Adipocyte (in vitro differentiated cells): ENCODE results near the gene LRTM1.

Source experiments
- DNase-seq: peaks from one replicate; pipeline ENCODE4 v3.0.0-alpha.2; 2015; ENCODE audit warnings: low read depth
- H3K27me3 ChIP-seq: replicated peaks from 2 replicates; pipeline ENCODE4 v1.7.0; 2013; ENCODE audit warnings: mild to moderate bottlenecking, low read length, moderate library complexity; ENCODE audit not compliant: control insufficient read depth, insufficient read depth
- H3K36me3 ChIP-seq: 2 replicates; pipeline ENCODE4 v1.7.0; 2013; ENCODE audit warnings: low read length, mild to moderate bottlenecking, moderate library complexity; ENCODE audit not compliant: control insufficient read depth, insufficient read depth, severe bottlenecking
- H3K4me1 ChIP-seq: 2 replicates; pipeline ENCODE4 v1.7.0; 2013; ENCODE audit warnings: mild to moderate bottlenecking, low read length, moderate library complexity; ENCODE audit not compliant: control insufficient read depth, insufficient read depth
- H3K4me3 ChIP-seq: 2 replicates; pipeline ENCODE4 v1.7.0; 2013; ENCODE audit warnings: mild to moderate bottlenecking, low read length, moderate library complexity
- H3K9ac ChIP-seq: 2 replicates; pipeline ENCODE4 v1.7.0; 2013; ENCODE audit warnings: mild to moderate bottlenecking, low read length, moderate library complexity
- H3K9me3 ChIP-seq: 2 replicates; pipeline ENCODE4 v1.7.0; 2013; ENCODE audit warnings: mild to moderate bottlenecking, low read length, moderate library complexity; ENCODE audit not compliant: control insufficient read depth

LRTM1 gene

DNA sequence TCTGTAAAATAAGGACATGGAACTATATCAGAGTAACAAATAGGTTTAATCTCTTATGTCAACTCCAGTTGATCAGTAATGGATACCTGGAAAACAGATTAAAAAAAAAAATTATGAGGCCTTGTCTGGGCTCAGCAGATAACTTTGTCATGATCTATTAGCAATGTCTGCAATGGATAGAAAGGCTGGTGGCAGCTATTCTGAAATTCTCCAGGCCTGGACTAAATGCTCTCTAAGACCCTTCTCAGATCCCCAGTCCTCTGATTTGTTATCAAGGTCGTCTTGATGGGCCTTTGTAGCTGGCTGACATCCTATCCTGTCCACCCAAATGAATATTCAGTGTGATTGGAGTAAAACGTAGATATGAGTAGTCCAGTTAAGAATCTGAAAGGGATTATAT is 13.7 kb downstream of the LRTM1 start:
- Histone ChIP-seq H3K36me3 (no peaks in the 10 kb centered on the region), H3K9me3 (peaks cover 7% of the 10 kb centered on the region), H3K27me3 (no peaks in the 10 kb centered on the region), H3K4me1 (peaks cover 6% of the 10 kb centered on the region), H3K4me3 (no peak overlapping the region), H3K9ac (no peak overlapping the region)
- DNase-seq = no peak

DNA sequence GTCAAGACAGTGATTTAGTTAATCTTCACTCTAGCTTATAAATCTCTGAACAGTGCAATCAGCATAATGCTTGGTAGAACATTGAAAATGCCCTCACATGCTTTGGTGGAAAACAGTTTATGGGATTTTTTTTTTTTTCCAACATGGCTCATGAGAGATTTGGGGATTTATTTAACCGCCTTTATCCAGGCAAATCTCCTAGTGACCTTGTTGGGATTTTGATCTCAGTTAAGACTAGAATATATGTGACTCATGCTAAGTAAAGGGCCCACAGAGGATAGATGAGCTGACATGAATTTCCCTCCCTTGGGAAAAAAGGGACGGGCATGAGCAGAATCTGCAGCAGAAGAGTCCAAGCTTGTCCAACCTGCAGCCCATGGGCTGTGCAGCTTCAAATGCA is 18.7 kb downstream of the LRTM1 start:
- Histone ChIP-seq H3K4me3 (no peak overlapping the region), H3K9ac (no peak overlapping the region), H3K27me3 (no peaks in the 10 kb centered on the region), H3K4me1 (peaks cover 9% of the 10 kb centered on the region), H3K9me3 (peaks cover 7% of the 10 kb centered on the region), H3K36me3 (no peaks in the 10 kb centered on the region)
- DNase-seq = no peak

DNA sequence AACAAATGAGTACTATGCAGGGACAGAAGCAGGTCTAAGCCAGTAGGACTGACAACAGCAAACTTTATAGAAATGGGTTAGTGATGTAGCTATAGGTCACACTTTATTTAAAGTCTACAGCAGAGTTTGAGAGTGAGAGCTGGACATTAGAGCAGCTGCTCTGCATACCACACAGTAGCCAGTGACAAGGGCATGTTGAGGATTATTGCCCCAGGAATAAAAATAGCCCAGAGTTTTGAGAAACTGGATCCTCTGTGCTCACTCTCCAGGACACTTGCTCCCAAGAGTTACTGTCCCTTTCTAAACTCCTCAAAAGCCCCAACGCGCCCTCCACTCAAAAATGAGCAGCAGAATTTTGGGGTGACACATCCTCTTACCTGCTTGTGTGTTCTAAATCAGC is 21.1 kb downstream of the LRTM1 start:
- Histone ChIP-seq H3K9me3 (peaks cover 4% of the 10 kb centered on the region), H3K27me3 (no peaks in the 10 kb centered on the region), H3K9ac (no peak overlapping the region), H3K4me1 (peaks cover 9% of the 10 kb centered on the region), H3K4me3 (no peak overlapping the region), H3K36me3 (no peaks in the 10 kb centered on the region)
- DNase-seq = no peak

DNA sequence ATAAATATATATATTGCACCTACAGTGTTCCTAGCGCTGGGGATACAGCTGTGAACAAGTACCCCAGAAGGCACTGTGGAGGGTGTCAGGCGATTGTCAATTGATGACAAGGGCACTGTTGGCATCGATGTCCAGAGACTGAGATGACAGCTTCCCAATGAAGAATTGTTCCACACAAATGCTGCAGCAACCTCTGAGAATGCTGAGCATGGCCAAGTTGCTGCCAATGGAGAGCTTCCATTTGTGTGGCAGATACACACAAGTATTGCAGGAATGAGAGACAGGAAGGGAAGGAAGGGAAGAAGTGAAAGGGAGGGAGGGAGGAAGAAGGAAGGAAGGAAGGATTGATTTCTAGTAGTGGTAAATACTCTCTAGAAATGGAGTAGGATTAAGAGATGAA is 21.9 kb downstream of the LRTM1 start:
- Histone ChIP-seq H3K4me3 (no peak overlapping the region), H3K9ac (no peak overlapping the region), H3K4me1 (peaks cover 16% of the 10 kb centered on the region), H3K27me3 (no peaks in the 10 kb centered on the region), H3K9me3 (no peaks in the 10 kb centered on the region), H3K36me3 (no peaks in the 10 kb centered on the region)
- DNase-seq = no peak

DNA sequence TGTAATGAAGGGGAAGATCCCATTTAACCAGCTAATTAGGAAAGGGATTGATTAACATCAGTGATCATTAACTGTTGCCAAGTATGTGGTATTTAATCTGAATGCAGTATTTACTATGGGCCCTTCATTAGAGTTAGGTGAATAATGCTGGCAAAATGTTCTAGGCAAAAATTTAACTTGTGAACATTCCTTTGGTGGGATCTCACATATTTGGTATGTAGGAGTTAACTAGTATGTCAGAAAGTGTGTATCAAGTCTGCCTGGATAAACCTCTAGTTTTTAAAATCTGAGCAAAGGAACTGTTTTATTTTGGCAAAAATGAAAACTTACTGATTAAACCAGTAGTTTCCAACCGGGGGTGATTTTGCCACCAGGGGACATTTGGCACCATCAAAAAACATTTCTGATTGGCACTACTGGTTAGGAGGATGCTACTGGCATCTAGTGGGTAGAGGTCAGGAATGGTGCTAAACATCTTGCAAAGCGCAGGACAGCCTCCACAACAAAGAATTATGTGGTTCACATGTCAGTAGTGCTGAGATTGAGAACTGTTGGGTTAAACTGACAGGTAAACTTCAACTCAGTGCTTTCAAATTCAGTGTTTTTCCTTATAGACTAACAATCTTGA is 22.5 kb downstream of the LRTM1 start:
- Histone ChIP-seq H3K27me3 (no peaks in the 10 kb centered on the region), H3K9me3 (no peaks in the 10 kb centered on the region), H3K36me3 (no peaks in the 10 kb centered on the region), H3K9ac (no peak overlapping the region), H3K4me1 (peaks cover 19% of the 10 kb centered on the region), H3K4me3 (no peak overlapping the region)
- DNase-seq = peak; percentile 51

DNA sequence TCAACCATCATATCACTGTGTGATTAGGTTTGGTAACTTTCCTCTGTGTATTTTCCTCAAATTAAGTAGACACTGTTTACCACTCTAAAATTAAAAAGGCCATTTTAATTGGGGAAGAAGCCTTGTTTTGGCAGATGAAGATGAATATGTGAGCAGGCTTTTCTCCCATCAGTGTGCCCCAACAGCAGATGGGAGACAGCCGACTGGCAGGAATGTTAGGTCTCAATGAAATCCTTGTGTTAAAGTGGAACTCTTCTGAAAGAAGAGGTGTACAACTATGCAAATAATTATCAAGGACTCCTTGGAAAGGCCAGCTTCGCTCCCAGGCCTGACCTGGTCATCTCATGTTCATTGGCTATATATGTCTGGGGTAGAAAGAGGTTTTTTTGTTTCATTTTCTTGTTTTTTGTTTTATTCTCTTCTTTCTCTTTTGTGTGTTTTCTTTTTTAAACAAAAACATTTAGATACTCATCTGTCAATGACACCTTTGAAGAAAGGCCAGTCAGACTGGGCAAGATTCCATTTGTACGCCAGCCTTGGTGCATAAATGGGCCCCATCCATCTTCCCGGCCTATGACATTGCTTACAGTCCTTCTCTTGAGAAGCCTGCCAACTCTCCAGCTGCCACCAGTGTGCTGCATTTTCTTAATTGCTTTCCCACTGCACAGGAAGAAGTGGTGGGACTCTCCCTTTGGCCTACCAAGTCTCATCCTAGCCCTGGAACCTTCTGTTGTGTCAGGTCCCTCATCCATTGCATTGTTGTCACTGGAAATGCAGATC is 25.8 kb downstream of the LRTM1 start:
- DNase-seq = no peak
- no peaks in the 10 kb centered on the region for H3K36me3 ChIP-seq
- no peak overlapping the region for H3K9ac ChIP-seq
- H3K4me1 ChIP-seq = peaks cover 27% of the 10 kb centered on the region
- no peaks in the 10 kb centered on the region for H3K27me3 ChIP-seq
- no peak overlapping the region for H3K4me3 ChIP-seq
- H3K9me3 ChIP-seq = no peaks in the 10 kb centered on the region

DNA sequence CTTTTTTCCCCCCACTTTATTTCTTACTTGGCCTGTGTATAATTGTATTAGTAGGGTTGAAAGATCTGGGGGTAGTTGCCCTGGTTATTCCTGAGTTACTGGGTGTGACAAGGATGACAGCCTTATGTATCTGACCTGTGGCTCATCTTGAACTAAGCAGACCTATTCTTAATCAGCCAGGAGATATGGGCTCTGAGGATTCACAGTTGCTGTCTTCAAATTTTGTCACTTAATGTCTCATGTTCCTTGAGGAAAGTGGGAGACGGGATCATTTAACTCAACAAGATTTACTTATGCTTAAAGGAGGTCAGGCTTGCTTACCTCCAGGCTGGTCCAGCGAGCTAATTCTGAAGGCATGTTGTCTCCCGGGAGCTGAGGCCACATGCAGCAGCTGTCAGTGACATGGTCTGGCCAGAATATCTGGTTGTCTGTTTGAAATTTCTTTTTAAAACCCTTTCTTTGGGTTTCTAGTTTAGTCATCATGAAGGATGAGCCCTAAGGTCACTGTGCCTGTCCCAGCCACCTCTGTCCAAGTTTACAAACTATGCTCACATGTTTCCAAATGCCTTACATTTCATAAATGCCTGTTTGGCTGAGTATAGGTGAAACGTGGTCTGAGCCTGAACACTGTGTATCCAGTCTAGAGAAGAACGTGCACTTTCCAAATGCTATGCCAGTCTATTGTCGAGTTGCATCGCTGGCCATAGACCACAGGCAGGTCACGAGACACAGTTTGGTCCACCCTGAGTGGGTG is 26.8 kb downstream of the LRTM1 start:
- Histone ChIP-seq H3K9me3 (no peaks in the 10 kb centered on the region), H3K9ac (no peak overlapping the region), H3K4me1 (peaks cover 32% of the 10 kb centered on the region), H3K36me3 (no peaks in the 10 kb centered on the region), H3K4me3 (no peak overlapping the region), H3K27me3 (no peaks in the 10 kb centered on the region)
- DNase-seq = peak; percentile 51

DNA sequence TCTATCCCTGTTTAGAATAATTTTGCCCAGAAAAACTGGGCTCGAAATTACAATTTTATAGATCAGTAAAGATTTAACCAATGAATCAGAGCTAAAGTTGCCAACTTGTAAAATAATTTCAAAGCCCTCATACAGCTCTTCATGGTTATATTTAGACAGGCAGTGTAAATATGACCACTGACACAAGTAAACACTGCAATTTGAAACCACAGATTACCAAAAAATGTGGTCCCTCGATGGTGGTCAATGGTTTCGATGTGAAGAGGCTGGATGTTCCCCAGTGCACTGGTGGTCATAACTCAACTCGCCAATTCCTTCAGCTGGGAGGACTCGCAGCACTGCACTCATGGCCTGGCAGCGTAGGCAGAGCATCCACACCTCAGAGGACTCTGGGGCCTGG is 28.6 kb downstream of the LRTM1 start:
- Histone ChIP-seq H3K4me3 (no peak overlapping the region), H3K36me3 (no peaks in the 10 kb centered on the region), H3K4me1 (peaks cover 23% of the 10 kb centered on the region), H3K27me3 (no peaks in the 10 kb centered on the region), H3K9ac (no peak overlapping the region), H3K9me3 (no peaks in the 10 kb centered on the region)
- no peak for DNase-seq

DNA sequence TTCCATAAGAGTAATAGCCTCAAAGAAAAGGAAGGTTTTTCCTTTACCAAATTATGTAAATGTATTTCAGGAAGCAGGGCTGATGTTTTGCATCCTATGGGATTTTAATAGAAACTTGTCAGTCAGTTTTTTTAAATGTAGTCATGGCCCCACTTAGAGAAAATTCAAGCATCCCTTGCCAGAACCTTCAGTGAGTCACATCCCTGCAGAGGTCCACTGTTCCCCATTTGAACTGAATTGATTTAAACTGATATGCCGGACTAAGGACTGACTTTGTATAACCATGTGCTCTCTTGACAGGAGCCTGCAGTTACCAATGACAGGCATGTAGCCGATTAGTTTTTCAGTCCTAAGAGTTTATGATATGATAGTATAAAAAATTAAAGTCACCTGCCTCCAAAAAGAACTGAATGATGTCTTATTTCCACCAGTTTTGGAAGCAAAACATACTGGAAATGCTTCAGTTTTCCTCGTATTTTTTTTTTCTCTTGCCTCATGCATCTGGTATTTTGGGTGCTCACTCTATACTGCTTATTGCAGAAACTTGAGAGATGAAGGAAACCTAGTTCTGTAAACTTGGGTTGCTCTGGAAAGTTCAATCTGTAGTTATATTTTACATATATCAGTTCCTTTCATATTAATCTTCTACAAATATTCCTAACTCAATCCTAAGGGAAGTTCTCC is 30.7 kb downstream of the LRTM1 start:
- H3K4me1 ChIP-seq = peaks cover 29% of the 10 kb centered on the region
- no peaks in the 10 kb centered on the region for H3K36me3 ChIP-seq
- no peaks in the 10 kb centered on the region for H3K27me3 ChIP-seq
- no peaks in the 10 kb centered on the region for H3K9me3 ChIP-seq
- DNase-seq = peak; percentile 74
- H3K9ac ChIP-seq = no peak overlapping the region
- peak overlapping the region; percentile 10 for H3K4me3 ChIP-seq

DNA sequence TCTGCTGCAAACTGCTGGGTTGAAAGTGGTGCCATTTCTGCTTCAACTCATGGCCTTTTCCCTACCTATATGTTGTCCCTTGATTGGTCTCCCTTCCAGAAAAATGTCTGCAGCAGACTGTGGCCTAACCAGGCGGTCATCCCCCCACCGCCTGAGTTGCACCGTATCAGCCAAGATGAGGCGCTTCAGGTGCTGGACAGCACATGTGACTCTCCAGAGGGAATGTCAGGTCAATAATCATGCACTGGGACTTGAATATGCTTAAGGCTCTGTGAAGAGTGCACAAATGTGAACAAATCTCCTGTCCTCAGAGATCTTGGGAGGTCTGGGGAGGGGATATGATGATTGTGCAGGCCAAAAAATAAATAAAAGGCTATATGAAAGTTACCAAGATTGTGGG is 32.2 kb downstream of the LRTM1 start:
- Histone ChIP-seq H3K9me3 (no peaks in the 10 kb centered on the region), H3K4me1 (peaks cover 35% of the 10 kb centered on the region), H3K9ac (no peak overlapping the region), H3K4me3 (no peak overlapping the region), H3K27me3 (no peaks in the 10 kb centered on the region), H3K36me3 (no peaks in the 10 kb centered on the region)
- no peak for DNase-seq

DNA sequence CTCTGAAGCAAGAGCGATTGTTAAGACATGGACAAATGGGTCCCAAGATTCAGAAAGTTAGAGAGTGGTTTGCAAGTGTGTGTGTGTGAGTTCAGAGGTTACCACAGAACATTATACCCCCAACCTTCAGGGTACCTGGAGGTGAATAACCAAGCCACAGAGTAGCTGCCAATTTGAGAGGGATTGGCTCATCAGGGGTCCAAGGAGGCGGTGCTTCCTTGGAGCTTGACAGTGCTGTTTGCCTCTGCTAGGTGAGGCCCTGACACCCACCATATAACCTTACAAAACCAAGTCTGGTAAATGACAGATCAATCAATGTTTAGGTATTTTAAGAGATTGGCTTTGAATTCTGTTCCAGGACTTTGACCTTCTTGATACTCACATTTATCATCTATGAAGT is 35.7 kb downstream of the LRTM1 start:
- H3K9me3 ChIP-seq = no peaks in the 10 kb centered on the region
- H3K36me3 ChIP-seq = no peaks in the 10 kb centered on the region
- H3K4me1 ChIP-seq = peaks cover 44% of the 10 kb centered on the region
- no peak for DNase-seq
- H3K9ac ChIP-seq = no peak overlapping the region
- H3K4me3 ChIP-seq = no peak overlapping the region
- no peaks in the 10 kb centered on the region for H3K27me3 ChIP-seq
